ENCODE results near the gene UBC.

UBC gene

DNA sequence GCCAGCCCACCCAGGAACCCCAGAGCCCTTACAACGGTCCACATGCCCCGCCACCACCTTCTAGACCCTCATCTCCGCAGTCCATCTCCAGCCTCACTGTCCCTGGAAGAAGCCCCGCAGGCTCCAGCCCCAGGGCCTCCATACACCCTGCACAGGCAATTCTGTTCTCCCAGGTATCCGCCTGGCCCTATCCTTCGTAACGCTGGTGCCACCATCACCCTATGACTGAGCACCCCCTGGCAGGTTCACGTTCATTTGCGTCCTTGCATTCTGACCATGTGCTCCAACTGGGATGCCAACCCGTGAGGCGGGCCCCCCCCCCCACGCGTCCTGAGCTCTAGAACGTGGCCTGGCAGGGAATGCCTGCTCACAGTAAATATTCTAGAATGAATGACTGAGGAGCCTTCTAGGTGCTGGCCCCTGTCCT lies 50.1 kb downstream of the UBC start:
- no peaks in the 10 kb centered on the region for H3K9me3 ChIP-seq (ENCODE audit: control extremely low read depth in 1 of 5, control insufficient read depth in 4 of 5, insufficient read depth in 2 of 5, low read depth in 1 of 5, low read length in 4 of 5)
- DNase-seq = no peak
- peaks cover 0 to 27% (median 9%) of the 10 kb centered on the region in 4 experiments for H3K36me3 ChIP-seq (ENCODE audit: control insufficient read depth in 4 of 4, insufficient read depth in 4 of 4, low read length in 3 of 4)
- WGBS (ENCODE audit: insufficient coverage) = 100% methylated on average over 12 of the region's 14 CpGs
- H3K4me1 ChIP-seq (ENCODE audit: control extremely low read depth in 1 of 4, control insufficient read depth in 4 of 4, insufficient read depth in 4 of 4, low read length in 3 of 4) = peaks cover 4 to 64% (median 41%) of the 10 kb centered on the region in 4 experiments
- peak overlapping the region in 1 of 2 experiments; percentile 74 for H3K27ac ChIP-seq (ENCODE audit: insufficient read depth in 1 of 2, low read depth in 1 of 2, low read length in 2 of 2, poor library complexity in 1 of 2, severe bottlenecking in 2 of 2)
- no peaks in the 10 kb centered on the region for H3K27me3 ChIP-seq (replicated peaks in 2 of 5; ENCODE audit: control insufficient read depth in 4 of 5, insufficient read depth in 5 of 5, low read length in 4 of 5)
- H3K4me3 ChIP-seq (ENCODE audit: control insufficient read depth in 1 of 7, extremely low read depth in 1 of 7, insufficient read depth in 4 of 7, low read depth in 2 of 7, low read length in 6 of 7) = peak overlapping the region in 3 of 7 experiments; percentile 53 to 83 (median 65)
- ChIA-PET CTCF (no interaction called here), POLR2A (interaction anchor here (1.0 kb wide), 1 partner anchor 17 kb away, joined by 3 read pairs; no protein-coding TSS in a partner anchor)

DNA sequence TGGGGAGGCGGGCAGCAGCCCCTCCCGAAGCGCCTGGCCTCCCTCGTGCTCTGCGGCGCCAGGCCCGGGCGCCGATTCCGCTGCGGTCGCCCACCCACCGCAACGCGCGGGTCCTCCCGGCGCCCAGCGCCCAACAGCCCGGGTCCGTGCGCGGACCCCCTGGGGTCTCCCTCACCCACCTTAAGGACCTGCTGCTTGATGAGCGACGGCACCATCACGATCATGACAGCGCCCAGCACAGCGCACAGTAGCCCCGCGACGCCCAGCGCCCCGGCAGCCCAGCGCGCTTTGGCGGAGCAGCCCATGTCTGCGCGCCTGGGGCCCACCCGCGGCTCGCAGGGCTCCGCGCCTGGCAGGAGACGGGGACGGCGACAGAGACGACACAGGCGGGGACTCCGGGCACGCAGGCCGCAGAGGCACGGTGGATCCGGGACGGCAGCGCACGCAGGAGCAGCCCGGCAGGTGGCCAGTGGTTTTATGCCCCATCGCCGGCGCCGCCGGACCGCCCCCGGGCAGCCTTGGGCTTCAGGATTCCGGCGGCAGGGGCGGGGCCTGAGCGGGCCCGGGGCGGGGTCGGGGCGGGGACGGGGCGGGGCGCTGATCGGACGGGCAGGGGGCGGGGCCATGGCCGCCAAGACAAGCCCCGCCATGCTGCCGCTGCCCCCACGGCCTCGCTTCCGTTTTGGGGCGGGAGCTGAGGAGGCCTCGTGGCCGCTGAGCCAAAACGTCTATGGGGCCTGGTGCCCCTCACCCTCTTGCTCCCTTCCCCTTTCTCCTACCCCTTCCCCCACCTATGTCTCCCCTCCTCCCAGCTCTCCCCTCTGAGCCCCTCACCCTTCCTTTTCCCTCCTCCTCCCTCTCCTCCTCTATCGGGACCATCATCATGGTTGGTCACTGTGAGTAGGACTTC lies 50.8 kb downstream of the UBC start, which contains the start of gene SCARB1:
TSS of gene SCARB1 (minus strand) at position 449 of the 910 bp plus-strand sequence. CDS start at position 305, 144 bp downstream.
- WGBS (ENCODE audit: insufficient coverage) = 0% methylated on average over 47 of the region's 89 CpGs
- POLR2A ChIA-PET = interaction anchor here (1.0 kb wide), 1 partner anchor 17 kb away, joined by 3 read pairs; no protein-coding TSS in a partner anchor

DNA sequence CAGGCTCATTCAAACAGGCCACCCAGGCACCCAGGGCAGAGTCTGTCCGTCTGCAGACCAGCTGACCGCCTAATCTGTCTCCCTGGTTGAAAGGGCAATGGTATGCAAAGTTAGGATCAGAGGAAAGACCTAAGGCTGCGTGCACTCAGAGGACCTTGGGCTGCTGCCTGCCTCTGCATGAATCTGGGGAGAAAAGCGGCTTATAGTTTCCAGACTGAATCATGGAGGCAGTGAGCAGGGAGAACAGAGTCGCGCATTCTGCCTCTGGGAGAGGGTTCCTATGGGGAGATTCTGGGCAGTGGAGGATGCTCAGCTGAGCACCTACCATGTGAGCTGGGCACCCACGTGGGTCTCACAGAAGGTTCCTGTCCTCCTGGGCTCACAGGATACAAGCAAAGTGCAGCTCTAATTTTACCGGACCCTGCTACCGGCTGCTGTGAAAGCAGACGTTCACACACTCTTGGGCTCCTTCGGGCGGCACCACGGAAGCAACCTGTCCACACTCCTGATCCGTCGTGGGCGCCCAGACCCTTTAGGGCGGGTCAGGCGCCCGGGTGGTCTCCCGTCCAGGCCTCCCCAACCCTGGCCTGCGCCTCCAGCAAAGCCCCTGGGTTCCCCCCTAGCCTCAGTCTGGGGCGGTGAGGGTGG lies 51.6 kb downstream of the UBC start:
- Histone ChIP-seq H3K36me3 (ENCODE audit: control insufficient read depth in 4 of 4, insufficient read depth in 4 of 4, low read length in 3 of 4) (peaks cover 0 to 37% (median 11%) of the 10 kb centered on the region in 4 experiments), H3K4me3 (ENCODE audit: control insufficient read depth in 1 of 7, extremely low read depth in 1 of 7, insufficient read depth in 4 of 7, low read depth in 2 of 7, low read length in 6 of 7) (peak overlapping the region; percentile 40 to 86 (median 79)), H3K27ac (ENCODE audit: insufficient read depth in 1 of 2, low read depth in 1 of 2, low read length in 2 of 2, poor library complexity in 1 of 2, severe bottlenecking in 2 of 2) (peak overlapping the region in 1 of 2 experiments; percentile 64), H3K9me3 (ENCODE audit: control extremely low read depth in 1 of 5, control insufficient read depth in 4 of 5, insufficient read depth in 2 of 5, low read depth in 1 of 5, low read length in 4 of 5) (no peaks in the 10 kb centered on the region), H3K4me1 (ENCODE audit: control extremely low read depth in 1 of 4, control insufficient read depth in 4 of 4, insufficient read depth in 4 of 4, low read length in 3 of 4) (peaks cover 2 to 50% (median 31%) of the 10 kb centered on the region in 4 experiments), H3K27me3 (replicated peaks in 2 of 5; ENCODE audit: control insufficient read depth in 4 of 5, insufficient read depth in 5 of 5, low read length in 4 of 5) (no peaks in the 10 kb centered on the region)
- 24% methylated on average over 19 of the region's 22 CpGs for WGBS (ENCODE audit: insufficient coverage)
- peak in 2 of 3 donors; percentile 32 to 43 for DNase-seq
- POLR2A ChIA-PET = no interaction called here
- CTCF ChIA-PET = interaction anchor here (0.8 to 1.9 kb wide), 2 partner anchors 17 to 42 kb away, joined by 3 to 5 read pairs; no protein-coding TSS in a partner anchor

More for the DNA sequence above, 50.8 kb downstream of the UBC start, which contains the start of gene SCARB1:
- H3K27me3 ChIP-seq (replicated peaks in 2 of 5; ENCODE audit: control insufficient read depth in 4 of 5, insufficient read depth in 5 of 5, low read length in 4 of 5) = no peaks in the 10 kb centered on the region
- peaks cover 2 to 57% (median 34%) of the 10 kb centered on the region in 4 experiments for H3K4me1 ChIP-seq (ENCODE audit: control extremely low read depth in 1 of 4, control insufficient read depth in 4 of 4, insufficient read depth in 4 of 4, low read length in 3 of 4)
- H3K9me3 ChIP-seq (ENCODE audit: control extremely low read depth in 1 of 5, control insufficient read depth in 4 of 5, insufficient read depth in 2 of 5, low read depth in 1 of 5, low read length in 4 of 5) = no peaks in the 10 kb centered on the region
- peak within 1 kb of the TSS in 1 of 2 experiments; percentile 74 for H3K27ac ChIP-seq (ENCODE audit: insufficient read depth in 1 of 2, low read depth in 1 of 2, low read length in 2 of 2, poor library complexity in 1 of 2, severe bottlenecking in 2 of 2)
- peak within 1 kb of the TSS; percentile 40 to 86 (median 79) for H3K4me3 ChIP-seq (ENCODE audit: control insufficient read depth in 1 of 7, extremely low read depth in 1 of 7, insufficient read depth in 4 of 7, low read depth in 2 of 7, low read length in 6 of 7)
- H3K36me3 ChIP-seq (ENCODE audit: control insufficient read depth in 4 of 4, insufficient read depth in 4 of 4, low read length in 3 of 4) = peaks cover 0 to 32% (median 9%) of the 10 kb centered on the region in 4 experiments
- CTCF ChIA-PET = interaction anchor here (1.9 kb wide), 1 partner anchor 41 kb away, joined by 5 read pairs; no protein-coding TSS in a partner anchor
- peak; percentile 69 to 82 (median 79) for DNase-seq

DNA sequence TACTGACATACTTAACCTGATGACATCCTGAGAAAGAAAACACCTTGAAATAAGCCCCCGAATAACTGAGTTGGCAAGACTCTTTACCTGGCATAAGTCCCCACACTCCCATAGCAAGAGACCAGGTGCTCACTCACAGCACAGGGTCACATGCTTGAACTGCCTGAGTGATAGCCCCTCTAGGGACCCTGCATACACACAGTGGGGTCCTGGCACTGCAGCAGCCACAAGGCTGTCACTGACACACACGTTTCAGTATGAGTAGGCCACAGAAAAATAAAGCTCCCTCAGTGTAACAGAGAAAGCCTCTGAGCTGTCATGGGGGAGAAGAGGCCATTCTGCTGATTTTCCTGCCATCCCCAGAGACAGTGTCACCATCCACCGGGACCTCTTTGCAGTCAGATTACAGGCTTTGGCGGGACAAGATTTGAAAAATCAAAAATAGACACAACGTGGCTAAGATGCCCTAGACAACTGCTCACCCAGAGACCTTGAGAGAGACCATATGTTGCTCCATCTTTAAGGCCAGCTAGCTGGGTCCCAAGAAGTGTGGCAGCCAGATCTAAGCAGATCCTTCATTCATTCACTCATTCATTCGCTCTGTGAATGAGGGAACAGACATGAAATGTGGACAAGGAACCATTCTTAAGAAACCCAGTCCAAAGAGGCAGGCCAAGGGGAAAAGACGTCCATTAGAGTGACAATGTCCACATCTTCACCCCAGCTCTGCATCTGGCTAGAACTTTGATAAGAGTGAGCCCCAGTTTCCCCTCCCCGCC lies 52.4 kb downstream of the UBC start:
- ChIA-PET CTCF (interaction anchor here (0.8 to 1.9 kb wide), 4 partner anchors 14 to 48 kb away, joined by 3 to 5 read pairs (median 4); no protein-coding TSS in a partner anchor), POLR2A (no interaction called here)
- peaks cover under 1 to 45% (median 26%) of the 10 kb centered on the region in 4 experiments for H3K4me1 ChIP-seq (ENCODE audit: control extremely low read depth in 1 of 4, control insufficient read depth in 4 of 4, insufficient read depth in 4 of 4, low read length in 3 of 4)
- no peaks in the 10 kb centered on the region for H3K9me3 ChIP-seq (ENCODE audit: control extremely low read depth in 1 of 5, control insufficient read depth in 4 of 5, insufficient read depth in 2 of 5, low read depth in 1 of 5, low read length in 4 of 5)
- no peaks in the 10 kb centered on the region for H3K27me3 ChIP-seq (replicated peaks in 2 of 5; ENCODE audit: control insufficient read depth in 4 of 5, insufficient read depth in 5 of 5, low read length in 4 of 5)
- H3K27ac ChIP-seq (ENCODE audit: insufficient read depth in 1 of 2, low read depth in 1 of 2, low read length in 2 of 2, poor library complexity in 1 of 2, severe bottlenecking in 2 of 2) = no peak overlapping the region
- 91% methylated on average over 7 of the region's 8 CpGs for WGBS (ENCODE audit: insufficient coverage)
- DNase-seq = no peak
- peaks cover 0 to 45% (median 12%) of the 10 kb centered on the region in 4 experiments for H3K36me3 ChIP-seq (ENCODE audit: control insufficient read depth in 4 of 4, insufficient read depth in 4 of 4, low read length in 3 of 4)
- peak overlapping the region in 3 of 7 experiments; percentile 80 to 86 (median 83) for H3K4me3 ChIP-seq (ENCODE audit: control insufficient read depth in 1 of 7, extremely low read depth in 1 of 7, insufficient read depth in 4 of 7, low read depth in 2 of 7, low read length in 6 of 7)

Measured in common myeloid progenitor, CD34-positive (primary cell).